ENCODE data around the gene GABARAPL1.

DNA sequence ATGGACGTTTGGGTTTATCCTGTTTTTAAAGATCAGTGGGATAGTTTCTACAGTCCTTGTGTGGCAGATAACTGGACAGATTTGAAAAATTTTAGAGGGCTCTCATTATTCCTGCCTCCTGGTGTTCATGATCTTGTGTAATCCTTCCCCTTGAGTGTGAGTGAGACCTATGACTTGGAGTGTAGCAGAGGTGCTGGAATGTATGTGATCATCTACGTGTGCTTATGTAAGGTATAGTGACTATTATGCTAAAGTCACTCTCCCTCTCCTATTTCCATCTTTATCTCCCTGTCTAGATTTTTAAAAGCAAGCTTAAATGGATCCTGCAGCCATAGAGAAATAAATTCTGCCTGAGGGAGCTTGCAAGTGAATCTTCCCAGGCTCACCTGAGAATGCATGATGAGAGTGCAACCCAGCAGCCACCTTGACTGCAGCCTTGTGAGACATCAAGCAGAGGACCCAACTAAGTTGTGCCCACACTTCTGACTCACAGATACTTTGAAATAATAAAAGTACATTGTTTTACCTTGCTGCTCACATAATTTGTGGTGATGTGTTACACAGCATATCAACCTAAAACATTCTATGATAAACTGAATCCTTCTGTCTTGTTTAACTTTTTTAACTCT is 37.6 kb upstream of the GABARAPL1 start:
- TF ChIP-seq, protein P1, sequence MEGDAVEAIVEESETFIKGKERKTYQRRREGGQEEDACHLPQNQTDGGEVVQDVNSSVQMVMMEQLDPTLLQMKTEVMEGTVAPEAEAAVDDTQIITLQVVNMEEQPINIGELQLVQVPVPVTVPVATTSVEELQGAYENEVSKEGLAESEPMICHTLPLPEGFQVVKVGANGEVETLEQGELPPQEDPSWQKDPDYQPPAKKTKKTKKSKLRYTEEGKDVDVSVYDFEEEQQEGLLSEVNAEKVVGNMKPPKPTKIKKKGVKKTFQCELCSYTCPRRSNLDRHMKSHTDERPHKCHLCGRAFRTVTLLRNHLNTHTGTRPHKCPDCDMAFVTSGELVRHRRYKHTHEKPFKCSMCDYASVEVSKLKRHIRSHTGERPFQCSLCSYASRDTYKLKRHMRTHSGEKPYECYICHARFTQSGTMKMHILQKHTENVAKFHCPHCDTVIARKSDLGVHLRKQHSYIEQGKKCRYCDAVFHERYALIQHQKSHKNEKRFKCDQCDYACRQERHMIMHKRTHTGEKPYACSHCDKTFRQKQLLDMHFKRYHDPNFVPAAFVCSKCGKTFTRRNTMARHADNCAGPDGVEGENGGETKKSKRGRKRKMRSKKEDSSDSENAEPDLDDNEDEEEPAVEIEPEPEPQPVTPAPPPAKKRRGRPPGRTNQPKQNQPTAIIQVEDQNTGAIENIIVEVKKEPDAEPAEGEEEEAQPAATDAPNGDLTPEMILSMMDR (IDR thresholded peaks at IDR 0.05): no peak
- TF ChIP-seq POLR2AphosphoS5 (IDR thresholded peaks at IDR 0.05): no peak
